GM21390 (cell line): ENCODE measurements around the gene GPX2.

Source experiments
- ATAC-seq: cut with Tn5 transposase; IDR thresholded peaks from one replicate; pipeline ENCODE4 v1.9.1; 2021; ENCODE audit not compliant: unreplicated experiment

The GPX2 gene

GRCh38 chr14:64960762-64961276, 18.3 kb upstream of the GPX2 start:
- no peak for ATAC-seq

DNA sequence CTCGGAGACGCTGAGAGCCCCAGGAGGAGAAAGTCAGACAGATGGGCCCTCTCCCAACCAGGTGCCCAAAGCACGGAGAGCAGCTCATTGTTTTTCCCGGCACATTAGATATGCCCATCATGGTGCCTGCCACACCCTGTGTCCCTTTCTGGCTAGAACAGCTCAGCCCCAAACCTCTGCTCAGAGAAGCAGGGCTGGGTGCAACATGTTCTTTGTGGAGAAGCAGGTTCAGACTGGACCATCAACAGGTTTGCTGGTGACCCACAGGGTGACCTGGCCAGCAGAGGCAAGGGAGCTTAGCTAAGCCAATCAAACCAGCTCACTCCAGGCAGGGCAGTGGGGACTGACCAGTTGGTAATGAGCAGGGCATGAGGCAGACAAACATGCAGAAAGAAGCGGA, 16.2 kb upstream of the GPX2 start:
- no peak for ATAC-seq

GRCh38 chr14:64958201-64958600, 15.7 kb upstream of the GPX2 start:
- ATAC-seq: no peak

GRCh38 chr14:64956697-64957406, 14.3 kb upstream of the GPX2 start:
- no peak for ATAC-seq

- no peak for ATAC-seq
Observed at GRCh38 chr14:64955297-64955696, 12.8 kb upstream of the GPX2 start.

GRCh38 chr14:64954491-64955240, 12.1 kb upstream of the GPX2 start:
- ATAC-seq: no peak

DNA sequence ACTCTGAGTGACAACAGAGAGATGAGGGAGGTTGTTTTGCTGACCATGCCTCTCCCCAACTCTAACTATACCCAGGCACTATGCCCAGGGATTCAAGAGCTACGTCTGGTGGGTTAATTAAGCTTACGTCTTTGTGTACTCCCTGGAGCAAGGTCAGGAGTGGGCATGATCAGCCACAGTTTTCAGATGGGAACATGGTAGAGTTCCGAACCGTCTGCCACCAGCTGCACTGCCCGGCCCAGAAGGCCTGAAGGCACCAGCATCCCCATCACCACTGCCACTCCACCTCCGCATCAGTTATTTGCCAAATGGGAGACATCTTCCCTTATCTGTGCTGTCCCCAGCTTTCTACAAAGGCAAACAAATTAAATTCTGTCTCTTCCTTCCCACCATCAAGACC, 11.1 kb upstream of the GPX2 start:
- ATAC-seq: no peak

DNA sequence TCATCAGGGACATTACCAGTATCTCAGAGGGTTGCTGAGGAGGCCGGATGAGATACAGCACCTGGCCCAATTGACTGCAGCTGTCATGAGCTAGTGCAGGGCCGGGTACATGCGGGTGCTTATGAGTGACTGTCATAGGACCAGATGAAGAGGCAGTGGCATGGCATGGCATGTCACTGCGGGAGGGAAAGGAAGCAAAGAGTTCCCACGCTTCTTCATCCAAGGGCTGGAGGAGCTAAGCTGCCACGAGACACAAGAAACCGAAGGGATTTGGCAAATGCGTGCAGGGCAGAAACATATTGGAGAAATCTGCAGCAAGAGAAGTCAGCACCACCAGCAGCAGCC, 10.7 kb upstream of the GPX2 start:
- ATAC-seq: no peak

- peak; percentile 56 for ATAC-seq
Observed at GRCh38 chr14:64952598-64953309, 10.2 kb upstream of the GPX2 start.

- ATAC-seq: no peak
Observed at GRCh38 chr14:64951724-64952123, 9.2 kb upstream of the GPX2 start.

- ATAC-seq: no peak
Observed at GRCh38 chr14:64951291-64951690, 8.7 kb upstream of the GPX2 start.

DNA sequence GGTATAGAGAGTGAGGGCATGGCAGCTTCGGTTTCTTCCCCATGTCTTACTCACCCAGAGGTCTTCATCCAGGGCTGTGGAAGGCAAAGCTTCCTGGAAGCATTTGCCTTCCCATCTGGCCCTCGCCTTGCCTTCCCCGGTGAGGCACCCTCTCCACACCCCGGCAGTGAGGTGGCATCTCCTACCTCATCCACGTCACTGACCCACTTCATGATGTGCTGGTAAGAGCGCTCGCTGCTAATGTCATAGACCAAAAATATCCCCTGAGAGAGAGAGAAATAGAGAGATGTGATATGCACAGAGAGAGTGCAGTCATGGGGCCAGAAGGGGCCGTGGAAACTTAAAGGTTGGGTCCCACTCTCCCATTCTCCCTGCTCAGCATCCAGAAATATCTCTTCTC, 8.3 kb upstream of the GPX2 start:
- no peak for ATAC-seq

GRCh38 chr14:64948612-64949210, 6.2 kb upstream of the GPX2 start:
- ATAC-seq: no peak

DNA sequence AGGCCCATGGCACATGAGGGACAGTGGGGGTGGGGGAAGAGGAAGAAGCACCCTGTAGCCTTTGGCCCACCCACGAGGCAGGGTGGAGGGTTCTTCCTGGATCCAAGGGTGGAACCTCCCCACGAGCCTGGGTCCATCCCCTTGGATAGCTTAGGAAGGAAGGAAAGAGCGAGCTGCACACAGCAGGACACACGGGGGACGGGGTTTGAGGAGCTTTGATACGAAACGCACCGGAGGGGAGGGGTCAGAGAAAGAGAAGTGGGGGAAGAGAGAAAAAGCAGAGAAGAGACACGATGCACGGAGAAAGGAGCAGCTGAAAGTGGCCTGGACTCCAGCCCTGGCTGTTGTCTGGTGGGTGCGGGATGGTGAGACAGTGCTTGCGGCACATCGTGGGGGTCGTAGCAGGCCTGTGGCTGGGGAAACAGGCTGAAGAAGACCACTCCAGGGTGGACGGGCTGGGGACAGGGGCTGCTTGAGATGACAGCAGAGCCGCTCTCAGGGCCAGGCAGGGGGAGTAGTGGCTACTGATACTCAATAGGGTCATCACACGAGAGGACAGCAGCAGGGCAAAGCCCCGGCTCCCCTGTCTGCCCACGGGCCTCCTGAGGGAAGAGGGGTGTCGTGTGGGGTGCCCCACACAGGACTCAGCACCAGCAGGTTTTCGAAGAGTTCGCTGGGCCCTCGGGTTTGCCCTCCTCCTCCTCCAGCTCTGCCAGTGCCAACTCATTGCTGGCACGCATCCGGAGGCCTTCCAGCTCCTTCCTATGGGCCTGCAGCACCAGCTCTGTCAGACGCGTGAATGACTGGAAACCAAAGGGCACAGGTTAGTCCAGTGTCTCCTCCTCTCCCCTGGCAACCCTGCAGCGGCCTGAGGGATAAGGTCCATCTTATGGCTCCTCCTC, 5.4 kb upstream of the GPX2 start:
- ATAC-seq: no peak

- ATAC-seq: no peak
Observed at GRCh38 chr14:64946310-64947045, 3.9 kb upstream of the GPX2 start.

- no peak for ATAC-seq
Observed at GRCh38 chr14:64945431-64946178, 3.1 kb upstream of the GPX2 start.

DNA sequence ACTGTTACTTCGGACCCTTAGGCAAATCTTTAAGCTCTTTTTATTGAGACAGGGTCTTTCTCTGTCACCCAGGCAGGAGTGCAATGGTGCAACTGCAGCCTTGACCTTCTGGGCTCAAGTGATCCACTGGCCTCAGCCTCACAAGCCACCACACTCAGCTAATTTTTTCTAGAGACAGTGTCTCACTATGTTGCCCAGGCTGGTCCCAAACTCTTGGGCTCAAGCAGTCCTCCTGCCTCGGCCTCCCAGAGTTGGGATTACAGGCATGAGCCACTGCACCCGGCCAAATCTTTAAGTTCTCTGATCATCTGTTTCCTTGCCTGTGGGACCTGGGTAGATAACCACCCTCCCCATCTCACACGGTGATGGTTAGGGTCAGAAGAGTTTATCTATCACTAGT, 2.3 kb upstream of the GPX2 start:
- ATAC-seq: no peak

- ATAC-seq: no peak
Observed at GRCh38 chr14:64944041-64944440, 1.5 kb upstream of the GPX2 start.

DNA sequence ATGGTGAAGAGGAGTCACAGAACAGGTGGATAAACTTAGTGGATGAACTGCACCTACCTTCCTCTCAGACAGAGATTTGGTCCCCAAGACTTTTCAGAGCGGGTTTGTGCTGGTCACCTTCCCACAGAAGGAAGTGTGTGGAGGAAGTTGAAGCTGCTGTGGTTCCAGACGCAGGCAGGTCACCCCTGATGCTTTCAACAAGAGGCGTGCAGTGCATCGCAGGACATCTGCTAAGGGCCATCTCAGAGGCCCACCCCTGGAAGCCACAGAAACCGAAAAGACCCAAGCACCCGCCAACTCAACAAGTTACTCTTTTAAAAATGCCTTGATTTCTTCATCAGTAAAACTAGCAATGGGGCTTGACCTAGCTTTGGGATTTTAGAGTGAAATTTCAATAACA, 1.0 kb upstream of the GPX2 start:
- no peak for ATAC-seq
